Fibroblast of skin of left biceps (primary cell): ENCODE data around the gene SIGLEC8.

Source experiments
- DNase-seq, 2 experiments: peaks; one replicate each; pipeline ENCODE4 v3.0.0-alpha.2; 2013; ENCODE audit warnings: low read depth in 2 of 2

Gene SIGLEC8

DNA sequence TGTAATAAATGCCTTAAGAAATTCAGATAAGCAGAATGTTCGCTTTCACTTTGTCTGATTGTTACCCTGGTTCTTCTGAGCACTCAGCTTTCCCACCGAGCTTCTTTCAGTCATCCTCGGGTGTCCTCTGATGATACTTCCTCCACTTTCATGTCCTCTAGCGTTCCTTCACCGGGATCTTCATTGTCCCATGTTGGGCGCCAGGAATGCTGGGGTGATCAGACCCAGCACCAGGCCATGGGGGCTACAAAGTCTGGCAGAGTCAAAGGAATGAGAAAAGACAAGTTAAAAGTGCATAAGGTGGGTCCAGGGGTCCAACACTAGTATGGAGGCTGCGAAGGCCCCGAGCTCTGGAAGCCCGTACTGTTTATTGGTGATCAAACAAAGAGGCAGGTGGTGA lies 56.1 kb downstream of the SIGLEC8 start:
- DNase-seq, result no peak
